NCI-H510A (cell line): ENCODE results near the gene PLEKHA7.
A peak's percentile ranks its signal among the peaks of the same experiment; 100 is the strongest.
"Not testable (repeated sequence)": the region's sequence is repeated elsewhere in the genome, so short reads cannot be mapped to it uniquely, and the experiment has no call there.

Experiments used
- DNase-seq: peaks from one replicate; lab custom pipeline; 2025; lab: John Stamatoyannopoulos, UW

Gene PLEKHA7

DNA sequence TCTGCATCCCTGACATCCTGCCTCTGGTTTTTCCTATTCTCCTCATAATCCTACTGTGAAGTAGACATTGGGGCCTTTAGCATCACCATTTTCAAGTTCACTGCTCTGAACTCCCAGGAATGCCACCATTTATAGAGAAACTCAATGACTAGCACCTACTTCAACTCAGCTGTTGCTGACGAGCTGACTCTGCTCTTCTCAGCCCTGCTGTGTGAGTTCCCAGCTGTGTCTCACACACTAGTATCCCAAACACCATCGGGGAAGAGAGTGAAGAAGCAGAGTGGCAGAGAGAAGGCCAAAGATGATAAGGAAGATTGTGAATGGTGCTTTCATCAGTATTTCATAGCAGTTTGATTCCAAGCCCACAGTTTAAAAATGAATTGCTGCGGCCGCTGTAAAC lies 71.9 kb downstream of the PLEKHA7 start:
- no peak for DNase-seq

DNA sequence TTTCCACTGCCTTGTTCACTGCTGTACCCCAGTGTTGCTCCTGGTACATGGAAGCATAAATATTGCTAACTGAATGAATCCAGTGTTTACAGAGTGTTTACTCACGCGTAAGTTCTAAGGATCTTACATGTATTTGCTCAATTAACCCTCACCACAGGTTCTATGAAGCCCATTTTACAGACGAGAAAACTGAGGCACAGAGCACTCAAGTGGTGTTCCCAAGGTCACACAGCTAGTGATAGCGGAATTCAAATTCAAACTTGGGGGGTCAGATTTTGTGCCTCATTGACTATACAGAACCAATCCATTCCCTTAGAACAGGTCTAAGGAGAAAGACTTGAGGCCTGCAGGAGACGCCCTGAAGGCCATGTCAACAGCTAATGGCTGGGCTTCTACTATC lies 72.3 kb downstream of the PLEKHA7 start:
- DNase-seq: no peak

DNA sequence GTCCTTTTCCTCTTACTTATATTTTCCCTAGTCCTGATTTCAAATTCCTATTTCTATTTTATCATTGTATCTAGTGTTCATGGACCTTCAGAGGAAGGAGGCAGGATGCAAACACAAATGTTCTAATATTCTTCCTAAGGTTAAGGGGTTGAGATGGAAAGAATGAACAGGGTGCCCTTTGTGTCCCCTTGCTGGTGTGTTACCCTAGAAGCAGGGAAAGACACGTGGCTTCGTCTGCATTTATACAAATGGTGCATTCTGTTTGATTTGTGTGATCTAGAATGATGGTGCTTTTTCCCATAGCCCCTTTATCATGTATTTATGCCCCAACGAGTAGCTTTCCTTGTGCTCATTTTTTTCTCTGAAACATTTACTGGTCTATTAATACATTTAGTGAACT lies 76.2 kb downstream of the PLEKHA7 start:
- DNase-seq: no peak

DNA sequence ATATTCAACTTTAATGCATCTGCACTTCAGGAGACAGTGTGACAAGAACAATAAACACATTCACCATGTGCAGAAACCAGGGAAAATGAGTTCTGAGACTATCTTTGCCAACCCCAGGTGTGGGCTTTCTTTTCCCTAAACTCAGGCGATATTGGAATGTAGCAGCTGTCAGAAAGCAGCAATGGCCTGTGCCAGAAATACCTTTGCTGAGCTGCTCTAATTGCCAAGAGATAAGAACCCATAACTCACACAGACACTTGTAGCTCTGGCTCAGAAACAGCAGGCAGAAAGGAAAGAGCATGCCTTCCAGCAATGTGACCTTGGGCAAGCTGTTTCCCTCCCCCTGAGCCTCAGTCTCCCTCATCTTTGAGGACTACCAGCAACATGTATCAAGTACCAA lies 77.6 kb downstream of the PLEKHA7 start:
- DNase-seq: no peak

DNA sequence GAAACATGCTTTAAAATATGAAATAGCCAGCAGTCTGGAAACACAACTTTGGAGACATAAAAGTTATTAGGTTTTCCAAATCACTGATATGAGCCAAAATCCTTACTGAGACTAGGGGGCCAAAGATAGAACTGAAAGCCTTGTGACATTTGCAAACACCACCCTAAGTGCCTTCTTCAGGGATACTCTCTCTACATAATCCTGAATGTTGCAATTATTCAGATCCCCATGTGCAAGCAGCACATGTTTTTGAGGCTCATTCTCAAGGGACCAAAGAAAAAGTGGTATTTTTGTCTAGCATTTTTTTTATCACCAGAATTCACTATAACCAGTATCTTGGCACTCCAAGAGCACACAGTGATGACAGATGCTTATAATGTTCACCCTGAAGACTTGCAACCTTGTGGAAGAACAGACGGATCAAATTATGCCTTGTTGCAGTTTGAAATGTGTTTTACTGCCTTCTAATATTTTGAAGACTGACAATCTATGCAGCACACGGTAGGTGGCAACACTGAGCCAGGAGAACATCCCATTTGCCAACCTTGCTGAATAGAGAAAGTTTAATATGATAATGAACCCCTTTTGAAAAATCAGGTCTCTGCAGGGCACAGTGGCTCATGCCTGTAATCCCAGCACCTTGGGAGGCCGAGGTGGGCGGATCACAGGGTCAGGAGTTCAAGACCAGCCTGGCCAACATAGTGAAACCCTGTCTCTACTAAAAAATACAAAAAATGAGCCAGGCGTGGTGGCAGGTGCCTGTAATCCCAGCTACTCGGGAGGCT lies 78.5 kb downstream of the PLEKHA7 start:
- DNase-seq: no peak

DNA sequence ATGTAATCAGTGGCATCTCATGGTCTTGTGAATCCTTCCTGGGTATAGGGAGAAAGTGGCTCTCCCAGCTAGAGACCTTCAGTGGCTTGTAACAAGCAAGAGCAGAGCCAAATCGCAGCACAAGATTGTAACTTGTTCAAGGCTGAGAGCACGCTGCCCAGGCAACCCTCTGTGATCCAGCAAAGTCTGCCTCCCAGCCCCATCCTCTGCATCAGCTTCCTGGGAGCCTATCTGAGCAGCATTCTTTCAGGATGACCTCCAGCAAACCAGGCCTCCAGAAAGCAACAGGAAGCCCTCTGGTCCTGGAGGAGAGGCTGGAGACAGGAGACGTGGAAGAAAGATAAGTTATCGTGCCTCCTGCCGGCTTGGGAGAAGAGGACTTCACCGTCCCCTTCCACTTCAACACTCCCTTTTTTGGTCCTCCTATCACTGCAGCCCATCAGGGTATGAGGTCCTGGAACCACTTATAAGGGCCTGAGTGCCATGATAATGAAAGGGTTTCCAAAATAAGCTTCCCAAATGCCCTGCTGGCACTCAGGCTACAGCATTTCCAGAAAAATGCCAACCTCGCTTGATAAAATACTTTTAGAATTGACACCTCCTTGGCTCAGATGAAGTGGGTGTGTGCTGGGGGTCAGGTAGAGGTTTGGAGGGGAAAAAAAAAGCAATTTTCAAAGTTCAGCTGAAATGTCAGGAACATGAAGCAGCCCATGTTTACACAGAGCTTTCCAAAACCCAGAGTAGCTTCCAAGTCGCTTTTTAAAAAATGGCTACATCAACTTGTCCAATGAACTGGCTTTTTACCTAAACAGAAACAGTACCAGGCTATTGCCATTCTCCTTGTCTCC lies 80.2 kb downstream of the PLEKHA7 start:
- DNase-seq: no peak

DNA sequence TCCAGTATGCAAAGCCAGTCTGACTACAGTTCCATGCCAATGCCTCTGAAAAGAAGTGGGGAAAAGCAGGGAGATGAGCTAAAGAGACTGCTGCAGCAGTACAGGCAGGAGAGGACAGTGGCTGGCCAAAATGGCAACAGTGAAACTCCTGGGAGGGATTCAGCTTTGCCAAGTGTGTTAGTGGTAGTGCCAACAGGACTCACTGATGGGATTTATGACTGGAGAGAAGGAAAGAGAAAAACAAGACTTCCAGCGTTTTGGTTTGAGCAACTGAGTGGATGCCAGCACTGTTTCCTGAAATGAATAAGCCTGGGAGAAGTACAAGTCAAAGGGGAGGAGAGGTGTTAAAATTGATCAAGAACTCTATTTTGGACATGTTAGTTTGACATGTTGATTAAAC lies 80.9 kb downstream of the PLEKHA7 start:
- DNase-seq: no peak

DNA sequence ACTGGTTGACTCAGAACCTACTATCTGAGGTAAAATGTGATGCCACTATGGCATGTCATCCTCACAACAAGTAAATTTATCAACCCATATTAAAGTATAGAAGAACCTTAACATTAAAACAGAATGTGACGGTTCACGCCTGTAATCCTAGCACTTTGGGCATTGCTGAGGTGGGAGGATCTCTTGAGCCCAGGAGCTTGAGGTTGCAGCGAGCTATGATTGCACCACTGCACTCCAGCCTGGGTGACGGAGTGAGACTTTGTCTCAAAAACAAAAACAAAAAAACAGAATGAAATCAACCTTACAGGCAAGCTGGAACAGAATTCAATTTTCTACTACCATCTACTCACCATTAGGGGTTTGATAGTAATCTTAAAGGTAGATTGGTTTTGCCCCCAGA lies 86.2 kb downstream of the PLEKHA7 start:
- no peak for DNase-seq

DNA sequence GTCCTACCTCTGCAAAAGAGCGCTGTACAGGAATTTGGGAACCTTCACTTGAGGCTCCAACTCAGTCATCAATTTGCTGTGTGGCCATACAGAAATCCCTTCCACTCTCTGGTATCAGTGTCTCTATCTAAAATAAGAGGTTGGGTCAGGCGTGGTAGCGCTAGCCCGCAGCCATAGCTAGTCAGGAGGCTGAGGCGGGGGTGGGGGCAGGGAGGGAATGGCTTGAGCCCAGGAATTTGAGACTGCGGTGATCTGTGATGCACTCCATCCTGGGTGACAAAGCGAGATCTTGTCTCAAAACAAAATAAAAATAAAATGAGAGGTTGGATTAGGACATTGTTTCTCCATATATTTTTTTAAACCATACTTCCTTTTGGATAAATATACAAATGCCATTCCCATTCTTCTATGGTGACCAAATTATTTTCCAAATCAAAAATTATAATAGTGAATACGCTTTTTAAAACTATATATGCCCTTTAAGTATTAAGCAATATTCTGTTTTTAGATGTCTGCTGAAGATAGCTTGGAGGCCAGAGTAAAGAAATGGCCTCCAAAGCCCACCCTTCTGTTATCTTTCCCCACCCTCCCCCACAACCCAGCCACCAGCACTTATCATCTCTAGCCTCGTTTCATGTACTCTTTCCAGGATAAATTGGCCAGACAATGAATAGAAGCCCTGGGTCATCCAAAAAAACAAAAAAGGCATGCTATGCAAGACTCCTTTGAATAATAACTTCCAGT lies 87.2 kb downstream of the PLEKHA7 start:
- DNase-seq: no peak

DNA sequence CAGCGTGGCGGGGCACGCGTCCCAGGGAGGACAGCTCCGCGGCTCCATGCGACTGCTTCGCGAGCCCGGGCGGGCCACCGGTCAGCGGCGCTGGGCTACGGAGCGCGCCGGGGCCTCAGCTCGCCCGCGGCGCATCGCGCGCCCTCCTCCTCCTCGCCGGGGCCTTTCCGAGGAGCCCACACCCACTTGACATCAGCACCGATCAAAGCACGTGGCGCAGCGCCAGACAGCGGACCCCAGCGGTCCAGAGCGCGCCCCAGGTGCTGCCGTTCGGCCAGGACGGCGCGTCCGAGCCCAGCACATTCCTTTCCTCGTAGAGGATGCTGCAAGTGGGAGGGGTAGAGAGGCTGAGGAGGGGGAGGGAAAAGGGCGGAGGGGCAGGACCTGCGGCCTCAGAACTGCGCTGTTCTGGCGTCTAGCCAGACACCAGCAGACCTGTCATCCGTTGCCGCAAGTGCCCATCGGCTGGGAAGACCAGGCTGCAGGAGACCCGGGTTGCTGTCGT lies 88.6 kb downstream of the PLEKHA7 start:
- DNase-seq: peak; percentile 77

DNA sequence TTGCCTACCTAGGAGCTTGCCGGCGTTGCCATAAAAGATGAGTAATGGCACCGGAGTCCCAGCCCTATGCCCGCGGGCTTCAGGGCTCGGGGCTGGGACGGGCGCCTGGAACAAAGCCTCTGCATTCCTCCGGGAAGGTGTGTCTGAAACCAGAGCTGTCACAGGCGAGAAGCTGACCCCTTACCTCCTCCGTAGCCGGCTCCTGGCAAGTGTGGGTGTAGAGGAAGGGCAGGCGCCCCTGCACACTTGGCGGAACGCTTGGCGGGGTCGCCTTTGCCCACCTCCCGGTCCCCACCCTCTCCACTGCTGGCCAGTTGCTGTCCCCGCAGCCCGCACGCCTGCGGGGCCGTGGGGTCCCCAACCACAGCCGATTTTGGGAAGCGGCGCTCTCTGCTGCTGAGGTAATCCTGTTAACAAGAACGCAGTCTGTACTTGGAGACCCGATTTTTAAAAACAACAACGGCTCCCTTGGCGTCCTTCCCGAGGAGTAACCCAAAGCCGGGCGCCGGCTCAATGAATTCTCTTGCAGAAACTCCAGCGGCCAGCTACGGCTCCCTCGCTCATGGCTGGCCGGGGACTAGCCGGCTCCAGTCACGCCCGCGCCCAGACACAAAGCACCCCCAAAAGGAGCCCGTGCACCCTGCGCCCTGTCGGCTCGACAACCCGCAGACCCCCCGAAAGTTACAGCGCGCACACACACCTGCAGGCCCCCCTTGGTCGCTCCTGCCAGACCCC lies 89.2 kb downstream of the PLEKHA7 start:
- no peak for DNase-seq

DNA sequence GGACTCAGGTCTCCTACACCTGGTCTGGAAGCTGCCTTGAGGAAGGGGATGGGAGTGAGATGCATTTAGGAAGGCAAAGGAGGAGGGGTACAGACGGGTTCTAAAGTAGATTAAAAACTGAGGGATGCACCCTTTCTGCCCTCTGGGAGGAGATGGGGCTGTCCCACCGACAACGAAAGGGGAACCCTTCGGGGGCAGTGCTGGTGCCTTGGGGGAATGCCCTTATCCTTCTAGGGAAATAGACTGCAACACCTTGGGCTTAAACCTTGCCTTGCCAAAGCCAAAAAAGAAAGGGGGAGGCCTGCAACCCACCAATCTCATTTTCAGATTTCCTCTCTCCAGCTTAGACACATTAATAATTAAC lies 89.8 kb downstream of the PLEKHA7 start:
- DNase-seq: no peak

DNA sequence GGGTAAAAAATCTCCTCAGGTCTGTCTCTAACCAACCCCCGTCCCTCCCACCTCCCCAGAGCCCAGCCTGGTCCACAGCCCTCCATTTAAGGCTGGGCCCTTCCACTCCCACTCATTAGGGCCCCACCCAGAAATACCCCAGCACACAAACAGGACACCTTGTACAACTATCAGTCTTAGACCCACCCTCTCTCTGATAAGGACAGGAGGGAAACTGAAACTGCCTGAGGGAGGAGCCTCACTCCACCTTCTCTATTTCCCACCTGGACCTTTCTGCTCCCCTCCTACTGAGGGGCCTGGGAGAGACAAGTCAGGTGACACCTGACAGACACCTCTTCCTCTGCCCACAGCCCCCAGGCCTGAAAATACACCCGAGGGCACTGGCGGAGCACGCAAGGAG lies 90.2 kb downstream of the PLEKHA7 start:
- DNase-seq: no peak

DNA sequence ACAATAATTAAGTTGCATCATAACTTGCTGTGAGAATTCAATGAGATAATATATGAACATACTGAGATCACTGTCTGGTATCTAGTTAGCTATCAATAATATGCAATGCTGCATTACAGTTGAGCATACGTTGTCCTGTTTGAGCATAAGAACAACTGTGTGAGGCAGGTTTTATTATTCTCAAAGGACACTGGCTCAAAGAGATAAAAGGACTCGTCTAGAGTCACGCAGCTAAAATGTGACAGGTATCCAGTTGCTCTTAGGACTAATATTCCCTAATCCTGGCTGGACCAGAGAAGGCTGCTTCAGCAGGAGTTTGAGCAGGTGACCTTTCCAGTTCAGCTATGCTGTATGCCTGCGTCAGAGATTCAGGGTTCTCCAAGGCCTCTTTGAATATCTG lies 92.5 kb downstream of the PLEKHA7 start:
- DNase-seq: no peak

DNA sequence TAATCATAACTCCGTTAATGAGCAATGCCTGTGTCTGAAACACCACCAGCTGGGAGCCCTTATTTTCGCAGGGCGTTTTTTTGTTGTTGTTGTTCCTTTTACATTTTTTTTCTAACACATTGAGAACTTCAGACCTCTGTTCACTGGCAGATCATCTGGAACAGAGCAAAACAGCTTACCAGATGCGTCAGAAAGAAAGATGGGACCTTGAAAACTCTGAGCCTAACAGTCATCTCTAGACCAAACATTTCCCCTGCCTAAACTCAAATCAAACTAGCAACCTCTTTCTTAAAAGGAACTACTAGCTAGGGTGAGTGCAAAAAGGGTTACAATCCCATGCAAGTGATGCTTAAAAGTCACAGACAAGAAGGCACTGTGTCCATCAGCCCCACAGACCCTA lies 93.2 kb downstream of the PLEKHA7 start:
- no peak for DNase-seq

DNA sequence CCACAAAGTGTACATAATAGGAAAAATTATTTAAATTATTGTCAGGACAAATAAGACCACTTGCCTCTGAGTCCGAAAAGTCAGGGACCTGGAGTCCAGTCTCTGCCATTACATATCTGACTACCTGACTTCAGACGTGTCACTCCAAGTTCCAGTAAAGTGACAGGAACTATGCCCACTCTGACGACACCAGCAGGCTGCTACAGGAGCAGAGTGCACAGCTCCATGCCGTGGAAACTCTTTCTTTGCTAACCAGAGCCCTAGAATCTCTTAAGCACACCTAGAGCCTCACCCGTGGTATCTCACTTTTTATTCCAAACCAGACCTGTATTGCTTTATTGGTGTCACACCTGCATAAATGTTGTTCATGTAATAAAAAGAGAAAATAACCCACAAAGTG lies 93.7 kb downstream of the PLEKHA7 start:
- DNase-seq: no peak

DNA sequence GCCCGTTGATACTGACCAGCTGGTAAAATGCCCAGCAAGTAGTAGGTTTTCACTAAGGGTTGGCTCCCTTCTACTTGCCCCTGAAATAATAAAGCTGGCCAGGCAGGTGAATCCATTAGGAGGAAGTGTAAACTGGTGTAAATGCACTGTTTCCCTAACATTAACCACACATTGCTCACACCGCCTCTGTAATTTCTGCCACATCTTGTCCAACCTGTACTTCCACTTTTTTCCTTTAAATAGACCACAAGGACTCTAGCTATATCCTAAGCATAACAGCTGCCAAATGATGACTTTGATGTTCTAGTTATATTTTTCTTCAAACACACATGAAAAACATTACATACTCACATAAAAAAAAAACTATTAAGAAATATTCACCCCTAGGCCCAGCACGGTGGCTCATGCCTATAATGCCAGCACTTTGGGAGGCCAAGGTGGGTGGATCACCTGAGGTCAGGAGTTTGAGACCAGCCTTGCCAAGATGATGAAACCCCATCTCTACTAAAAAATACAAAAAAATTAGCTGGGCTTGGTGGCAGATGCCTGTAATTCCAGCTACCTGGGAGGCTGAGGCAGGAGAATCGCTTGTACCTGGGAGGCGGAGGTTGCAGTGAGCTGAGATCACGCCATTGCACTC lies 95.6 kb downstream of the PLEKHA7 start:
- DNase-seq: not testable (repeated sequence)

DNA sequence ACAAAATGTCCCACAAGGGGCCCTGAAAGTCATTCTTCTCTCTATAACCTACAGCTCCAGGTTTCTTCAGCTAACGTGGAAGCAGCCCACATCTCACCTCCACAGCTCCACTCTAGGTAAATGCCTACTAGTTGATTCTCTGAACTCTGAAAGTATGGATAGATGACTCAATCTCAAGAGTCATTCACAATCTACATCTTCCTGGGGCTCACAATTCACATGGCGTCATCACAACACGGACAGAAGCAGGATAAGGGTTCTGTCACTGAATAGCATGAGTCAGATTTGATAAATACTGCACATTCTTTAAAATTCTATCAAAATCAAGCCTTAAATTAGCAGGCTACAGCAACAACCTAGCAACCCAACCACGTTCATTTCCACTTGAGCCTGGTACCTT lies 96.3 kb downstream of the PLEKHA7 start:
- DNase-seq: no peak

DNA sequence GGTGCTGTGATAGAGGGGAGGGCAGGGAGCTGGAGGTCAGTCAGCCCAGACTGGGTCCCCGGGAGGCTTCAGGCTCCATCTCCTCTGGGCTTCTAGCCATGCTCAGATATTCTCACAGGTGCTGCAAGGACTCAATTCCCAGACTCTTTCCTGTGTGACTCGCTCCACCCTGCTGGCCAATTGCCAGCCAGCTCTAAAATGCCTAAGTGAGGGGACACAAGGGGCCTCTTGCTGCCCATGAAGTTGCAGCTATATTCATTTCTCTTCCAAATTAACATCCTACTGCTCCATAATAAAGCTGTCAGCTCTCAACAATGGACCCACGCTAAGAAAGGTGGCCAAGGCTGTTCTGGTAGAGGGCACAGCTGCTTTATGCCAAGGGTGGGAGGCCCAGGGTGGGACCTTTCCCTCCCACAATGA lies 101.5 kb downstream of the PLEKHA7 start:
- DNase-seq: no peak

DNA sequence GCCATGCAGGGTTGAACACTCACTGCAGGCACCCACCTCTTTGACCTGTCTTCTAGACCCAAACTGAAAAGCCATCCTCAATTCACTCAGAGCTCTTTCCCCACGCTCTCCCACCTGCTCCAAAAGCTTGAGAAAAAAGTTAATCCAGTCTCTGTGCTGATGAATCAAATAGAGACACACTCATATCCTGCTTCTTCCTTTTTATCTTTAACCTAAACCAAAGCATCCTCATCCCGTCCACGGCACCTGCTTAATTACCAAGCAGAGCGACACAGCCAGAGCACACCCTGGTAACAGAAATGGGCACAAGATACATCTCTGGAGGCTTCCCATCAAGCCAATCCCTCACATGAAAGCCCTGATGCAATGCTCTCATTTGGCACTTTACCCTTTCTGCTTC lies 102.6 kb downstream of the PLEKHA7 start:
- DNase-seq: no peak

DNA sequence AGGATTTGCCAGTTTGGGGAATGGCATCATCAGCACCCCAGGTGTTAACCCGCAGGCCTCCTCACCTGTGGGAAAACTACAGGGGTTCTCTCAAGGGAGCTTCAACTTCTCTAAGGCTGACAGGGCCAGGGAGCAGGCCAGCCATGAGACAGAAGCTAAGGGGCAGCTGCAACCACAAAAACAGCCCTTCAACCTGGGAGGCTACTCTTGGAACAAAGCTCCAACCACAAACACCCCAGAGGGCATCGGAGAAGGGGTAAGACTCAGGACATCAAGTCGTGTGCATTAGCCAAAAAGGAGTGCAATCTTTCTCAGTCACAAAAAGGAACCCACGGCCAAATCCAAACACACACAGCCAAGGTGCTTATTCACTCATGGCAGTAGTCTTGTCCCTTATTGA lies 103.0 kb downstream of the PLEKHA7 start:
- no peak for DNase-seq
